SK-N-SH (cell line): ENCODE results near the gene SGCE. TPM values are rescaled to one million over a fixed set of nuclear protein-coding genes. Genes with fewer than 3 reads are reported as not detected.

Source experiments
- CTCF ChIA-PET: fragments of 300-600, 350-600 bp; formaldehyde crosslinking; extraction: SDS; loops from one replicate; lab custom pipeline; 2021; lab: Yijun Ruan, JAX
- POLR2A ChIA-PET: fragments of 350-600 bp; sonication (Branson Sonifier 250); formaldehyde crosslinking; extraction: SDS; loops from one replicate; lab custom pipeline; 2020; ENCODE audit warnings: antibody characterized with exemption, inconsistent platforms; lab: Yijun Ruan, JAX
- DNase-seq: peaks from one replicate; pipeline ENCODE4 v3.0.0; 2012
- H2AFZ ChIP-seq: fragments of 200-600 bp; sonication (generic); 2 replicates; pipeline ENCODE4 v1.8.1; 2016; ENCODE audit warnings: antibody characterized with exemption, mild to moderate bottlenecking, low read depth
- H3F3A ChIP-seq: fragments of 200-600 bp; sonication (generic); replicated peaks from 2 replicates; pipeline ENCODE3; 2016; ENCODE audit warnings: antibody characterized with exemption, mild to moderate bottlenecking; ENCODE audit not compliant: insufficient read depth
- H3K27ac ChIP-seq, 2 experiments: fragments of 200-500 bp in 1 of 2; fragments of 200-600 bp in 1 of 2; sonication (Bioruptor generic) in 1 of 2; sonication (generic), shearing (Covaris generic) in 1 of 2; 2 replicates each; pipeline versions ENCODE4 v1.5.1 to v1.6.1; 2014 to 2016; ENCODE audit warnings: low read depth in 2 of 2, inconsistent platforms in 1 of 2, low read length in 1 of 2, mild to moderate bottlenecking in 1 of 2, mixed read lengths in 1 of 2
- H3K27me3 ChIP-seq: fragments of 200-600 bp; sonication (generic), shearing (Covaris generic); 2 replicates; pipeline ENCODE4 v1.6.1; 2016; ENCODE audit warnings: mixed run types; ENCODE audit not compliant: insufficient read depth
- H3K36me3 ChIP-seq, 2 experiments: fragments of 200-500 bp in 1 of 2; fragments of 200-600 bp in 1 of 2; sonication (Bioruptor generic) in 1 of 2; sonication (generic) in 1 of 2; replicated peaks in 1 of 2; 2 replicates each; pipeline versions ENCODE3 to v1.5.1; 2014 to 2016; ENCODE audit warnings: low read length in 1 of 2, mild to moderate bottlenecking in 1 of 2; ENCODE audit not compliant: insufficient read depth in 2 of 2, control insufficient read depth in 1 of 2
- H3K4me1 ChIP-seq, 2 experiments: fragments of 200-500 bp in 1 of 2; fragments of 200-600 bp in 1 of 2; sonication (Bioruptor generic) in 1 of 2; sonication (generic), shearing (Covaris generic) in 1 of 2; 2 replicates each; pipeline versions ENCODE4 v1.5.1 to v1.6.1; 2014 to 2016; ENCODE audit warnings: low read depth in 1 of 2, low read length in 1 of 2, mixed run types in 1 of 2; ENCODE audit not compliant: insufficient read depth in 2 of 2, control insufficient read depth in 1 of 2
- H3K4me2 ChIP-seq: fragments of 200-600 bp; sonication (generic), shearing (Covaris generic); 2 replicates; pipeline ENCODE4 v1.6.1; 2017; ENCODE audit warnings: mixed run types
- H3K4me3 ChIP-seq, 2 experiments: fragments of 200-500 bp in 1 of 2; fragments of 200-600 bp in 1 of 2; sonication (Bioruptor generic) in 1 of 2; sonication (generic), shearing (Covaris generic) in 1 of 2; 2 replicates each; pipeline versions ENCODE4 v1.5.1 to v1.8.1; 2014 to 2016; ENCODE audit warnings: low read depth in 2 of 2, inconsistent platforms in 1 of 2, low read length in 1 of 2, mild to moderate bottlenecking in 1 of 2, mixed read lengths in 1 of 2, moderate library complexity in 1 of 2
- H3K79me2 ChIP-seq: fragments of 200-600 bp; sonication (generic); 2 replicates; pipeline ENCODE4 v1.8.1; 2017; ENCODE audit warnings: mild to moderate bottlenecking; ENCODE audit not compliant: insufficient read depth
- H3K9ac ChIP-seq: fragments of 200-600 bp; sonication (generic); 2 replicates; pipeline ENCODE4 v1.6.1; 2017; ENCODE audit warnings: mixed run types
- H3K9me2 ChIP-seq: fragments of 200-600 bp; sonication (generic); 2 replicates; pipeline ENCODE4 v1.6.1; 2017; ENCODE audit warnings: mixed run types
- H3K9me3 ChIP-seq: fragments of 200-600 bp; sonication (generic); 2 replicates; pipeline ENCODE4 v1.6.1; 2017; ENCODE audit warnings: mixed run types, mild to moderate bottlenecking, moderate library complexity
- H4K20me1 ChIP-seq: fragments of 200-600 bp; sonication (generic); 2 replicates; pipeline ENCODE4 v1.6.1; 2017; ENCODE audit warnings: mild to moderate bottlenecking, mixed run types; ENCODE audit not compliant: insufficient read depth
- CHD2 ChIP-seq: fragments of 150-350 bp; IDR thresholded peaks from 2 replicates; pipeline ENCODE4 v1.6.1; 2018; ENCODE audit warnings: low read length; ENCODE audit not compliant: partially characterized antibody
- EP300 ChIP-seq, 2 experiments: IDR thresholded peaks; 2 replicates each; pipeline versions ENCODE4 v1.4.0 to v1.6.1; 2012; ENCODE audit warnings: borderline replicate concordance in 1 of 2, low read depth in 1 of 2, low read length in 1 of 2
- FOSL2 ChIP-seq: IDR thresholded peaks from 2 replicates; pipeline ENCODE4 v1.4.0; 2012; ENCODE audit warnings: low read depth, mild to moderate bottlenecking, moderate library complexity, borderline replicate concordance
- FOXM1 ChIP-seq: IDR thresholded peaks from 2 replicates; pipeline ENCODE4 v1.4.0; 2012; ENCODE audit warnings: low read depth, mild to moderate bottlenecking
- GABPA ChIP-seq: IDR thresholded peaks from 2 replicates; pipeline ENCODE4 v1.4.0; 2012; ENCODE audit warnings: low read depth, mild to moderate bottlenecking
- JUND ChIP-seq: IDR thresholded peaks from 2 replicates; pipeline ENCODE4 v1.4.0; 2012
- MEF2A ChIP-seq: IDR thresholded peaks from 2 replicates; pipeline ENCODE4 v1.4.0; 2012; ENCODE audit warnings: low read depth, borderline replicate concordance
- NRF1 ChIP-seq: IDR thresholded peaks from 2 replicates; pipeline ENCODE4 v1.6.1; 2012; ENCODE audit warnings: low read depth, mild to moderate bottlenecking, low read length
- POLR2AphosphoS5 ChIP-seq: IDR thresholded peaks from 2 replicates; pipeline ENCODE4 v1.6.1; 2012; ENCODE audit warnings: low read depth, low read length
- RCOR1 ChIP-seq: fragments of 150-350 bp; IDR thresholded peaks from 2 replicates; pipeline ENCODE4 v1.6.1; 2017; ENCODE audit warnings: antibody characterized with exemption, low read length
- RFX5 ChIP-seq: IDR thresholded peaks from 2 replicates; pipeline ENCODE4 v1.6.1; 2012; ENCODE audit warnings: mild to moderate bottlenecking, improper control_type of control experiment, low read length
- RXRA ChIP-seq: IDR thresholded peaks from 2 replicates; pipeline ENCODE4 v1.4.0; 2012; ENCODE audit warnings: low read depth, mild to moderate bottlenecking, borderline replicate concordance
- SIN3A ChIP-seq: IDR thresholded peaks from 2 replicates; pipeline ENCODE4 v1.6.1; 2012; ENCODE audit warnings: low read depth, mild to moderate bottlenecking, low read length, moderate library complexity, borderline replicate concordance
- SMC3 ChIP-seq: IDR thresholded peaks from 2 replicates; pipeline ENCODE4 v1.6.1; 2012; ENCODE audit warnings: low read depth, low read length, improper control_type of control experiment
- TAF1 ChIP-seq: IDR thresholded peaks from 2 replicates; pipeline ENCODE4 v1.6.1; 2012; ENCODE audit warnings: low read depth, mild to moderate bottlenecking, low read length, moderate library complexity, borderline replicate concordance
- WGBS: methylation state at CpG from one replicate; pipeline ENCODE4 v1.1.6; 2017; ENCODE audit warnings: low lambda C conversion rate; 5-methylcytosine and 5-hydroxymethylcytosine counted together
- polyA plus RNA-seq, 3 experiments: library from polyadenylated mRNA; depleted of rRNA; stranded (reverse); fragments of >200 nt; gene quantifications; 2 replicates each; pipeline ENCODE4 v1.2.3, GENCODE V29; 2012
- TF ChIP-seq, protein P1 (sequence below): fragments of 150-350 bp; IDR thresholded peaks from 2 replicates; pipeline ENCODE4 v1.6.1; 2017; ENCODE audit warnings: antibody characterized with exemption, low read length, low read depth, borderline replicate concordance
- TF ChIP-seq, protein P2 (sequence below): IDR thresholded peaks from 2 replicates; pipeline ENCODE4 v1.4.0; 2012; ENCODE audit warnings: low read depth
- TF ChIP-seq, protein P3 (sequence below): IDR thresholded peaks from 2 replicates; pipeline ENCODE4 v1.6.1; 2012; ENCODE audit warnings: mild to moderate bottlenecking, low read depth, low read length, moderate library complexity
- TF ChIP-seq, protein P4 (sequence below): fragments of 150-350 bp; IDR thresholded peaks from 2 replicates; pipeline ENCODE4 v1.6.1; 2016; ENCODE audit warnings: mild to moderate bottlenecking, low read depth, low read length

Gene SGCE
- polyA plus RNA-seq, 1 of the 3 experiments (the other 2 are of a cell fraction): 69.5 TPM

- Histone ChIP-seq H3K4me3 (no peak overlapping the region), H3K27ac (no peak overlapping the region), H3K36me3 (no peaks in the 10 kb centered on the region), H3K27me3 (no peaks in the 10 kb centered on the region), H3K9me2 (no peaks in the 10 kb centered on the region), H3K79me2 (no peaks in the 10 kb centered on the region), H3K4me1 (no peaks in the 10 kb centered on the region; a peak in 1 of 4 replicates), H3K4me2 (no peak overlapping the region), H4K20me1 (no peaks in the 10 kb centered on the region), H3F3A (no peaks in the 10 kb centered on the region), H3K9me3 (no peaks in the 10 kb centered on the region), H3K9ac (no peak overlapping the region), H2AFZ (no peak overlapping the region)
- 94% methylated on average over 8 of the region's 8 CpGs for WGBS
- POLR2A ChIA-PET: no interaction called here
- DNase-seq: no peak
- CTCF ChIA-PET: no interaction called here
- TF ChIP-seq, protein P1, sequence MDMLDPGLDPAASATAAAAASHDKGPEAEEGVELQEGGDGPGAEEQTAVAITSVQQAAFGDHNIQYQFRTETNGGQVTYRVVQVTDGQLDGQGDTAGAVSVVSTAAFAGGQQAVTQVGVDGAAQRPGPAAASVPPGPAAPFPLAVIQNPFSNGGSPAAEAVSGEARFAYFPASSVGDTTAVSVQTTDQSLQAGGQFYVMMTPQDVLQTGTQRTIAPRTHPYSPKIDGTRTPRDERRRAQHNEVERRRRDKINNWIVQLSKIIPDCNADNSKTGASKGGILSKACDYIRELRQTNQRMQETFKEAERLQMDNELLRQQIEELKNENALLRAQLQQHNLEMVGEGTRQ: no peak
- TF ChIP-seq POLR2AphosphoS5 (no peak), FOSL2 (no peak), TAF1 (no peak), CHD2 (no peak), RFX5 (no peak), SMC3 (no peak), RCOR1 (no peak), JUND (no peak), SIN3A (no peak), RXRA (no peak), NRF1 (no peak), MEF2A (no peak), EP300 (IDR thresholded peaks at IDR 0.05; ENCODE audit: borderline replicate concordance in 1 of 2, low read depth in 1 of 2, low read length in 1 of 2) (no peak), GABPA (no peak), FOXM1 (no peak)
- TF ChIP-seq, protein P2, sequence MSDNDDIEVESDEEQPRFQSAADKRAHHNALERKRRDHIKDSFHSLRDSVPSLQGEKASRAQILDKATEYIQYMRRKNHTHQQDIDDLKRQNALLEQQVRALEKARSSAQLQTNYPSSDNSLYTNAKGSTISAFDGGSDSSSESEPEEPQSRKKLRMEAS: no peak
- TF ChIP-seq, protein P3, sequence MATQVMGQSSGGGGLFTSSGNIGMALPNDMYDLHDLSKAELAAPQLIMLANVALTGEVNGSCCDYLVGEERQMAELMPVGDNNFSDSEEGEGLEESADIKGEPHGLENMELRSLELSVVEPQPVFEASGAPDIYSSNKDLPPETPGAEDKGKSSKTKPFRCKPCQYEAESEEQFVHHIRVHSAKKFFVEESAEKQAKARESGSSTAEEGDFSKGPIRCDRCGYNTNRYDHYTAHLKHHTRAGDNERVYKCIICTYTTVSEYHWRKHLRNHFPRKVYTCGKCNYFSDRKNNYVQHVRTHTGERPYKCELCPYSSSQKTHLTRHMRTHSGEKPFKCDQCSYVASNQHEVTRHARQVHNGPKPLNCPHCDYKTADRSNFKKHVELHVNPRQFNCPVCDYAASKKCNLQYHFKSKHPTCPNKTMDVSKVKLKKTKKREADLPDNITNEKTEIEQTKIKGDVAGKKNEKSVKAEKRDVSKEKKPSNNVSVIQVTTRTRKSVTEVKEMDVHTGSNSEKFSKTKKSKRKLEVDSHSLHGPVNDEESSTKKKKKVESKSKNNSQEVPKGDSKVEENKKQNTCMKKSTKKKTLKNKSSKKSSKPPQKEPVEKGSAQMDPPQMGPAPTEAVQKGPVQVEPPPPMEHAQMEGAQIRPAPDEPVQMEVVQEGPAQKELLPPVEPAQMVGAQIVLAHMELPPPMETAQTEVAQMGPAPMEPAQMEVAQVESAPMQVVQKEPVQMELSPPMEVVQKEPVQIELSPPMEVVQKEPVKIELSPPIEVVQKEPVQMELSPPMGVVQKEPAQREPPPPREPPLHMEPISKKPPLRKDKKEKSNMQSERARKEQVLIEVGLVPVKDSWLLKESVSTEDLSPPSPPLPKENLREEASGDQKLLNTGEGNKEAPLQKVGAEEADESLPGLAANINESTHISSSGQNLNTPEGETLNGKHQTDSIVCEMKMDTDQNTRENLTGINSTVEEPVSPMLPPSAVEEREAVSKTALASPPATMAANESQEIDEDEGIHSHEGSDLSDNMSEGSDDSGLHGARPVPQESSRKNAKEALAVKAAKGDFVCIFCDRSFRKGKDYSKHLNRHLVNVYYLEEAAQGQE: no peak
- TF ChIP-seq, protein P4, sequence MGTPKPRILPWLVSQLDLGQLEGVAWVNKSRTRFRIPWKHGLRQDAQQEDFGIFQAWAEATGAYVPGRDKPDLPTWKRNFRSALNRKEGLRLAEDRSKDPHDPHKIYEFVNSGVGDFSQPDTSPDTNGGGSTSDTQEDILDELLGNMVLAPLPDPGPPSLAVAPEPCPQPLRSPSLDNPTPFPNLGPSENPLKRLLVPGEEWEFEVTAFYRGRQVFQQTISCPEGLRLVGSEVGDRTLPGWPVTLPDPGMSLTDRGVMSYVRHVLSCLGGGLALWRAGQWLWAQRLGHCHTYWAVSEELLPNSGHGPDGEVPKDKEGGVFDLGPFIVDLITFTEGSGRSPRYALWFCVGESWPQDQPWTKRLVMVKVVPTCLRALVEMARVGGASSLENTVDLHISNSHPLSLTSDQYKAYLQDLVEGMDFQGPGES: no peak
Observed at GRCh38 chr7:94675356-94675755, 19.4 kb upstream of the SGCE start.
